ENCODE data around the gene PDCD10. TPM values are rescaled to one million over a fixed set of nuclear protein-coding genes. Genes with fewer than 3 reads are reported as not detected.

Gene PDCD10
- total RNA-seq, 1 donor from 2014 or later, result 48.0 TPM

DNA sequence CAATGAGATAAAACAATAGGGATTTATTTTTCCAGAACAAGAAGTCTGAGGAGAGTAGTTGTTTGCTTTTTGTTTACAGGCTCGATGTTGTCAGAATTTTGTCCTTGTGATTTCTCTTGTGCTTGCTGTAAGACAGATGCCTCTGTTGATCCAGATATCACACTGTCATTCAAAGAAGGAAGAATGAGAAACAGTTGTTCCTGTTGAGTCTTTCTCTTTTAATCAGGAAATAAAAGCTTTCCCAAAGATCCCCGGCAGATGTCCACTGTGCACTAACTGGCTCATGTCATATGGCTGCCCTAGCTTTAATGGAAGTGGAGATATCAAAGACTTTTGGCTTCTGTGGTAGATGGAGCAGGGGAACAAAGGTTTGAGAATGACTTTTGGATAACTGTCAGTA, 7.6 kb upstream of the PDCD10 start:
- no peak for DNase-seq
- Mint-ChIP-seq H3K4me1 (ENCODE audit: low read depth, unreplicated experiment) (peaks cover 14% of the 10 kb centered on the region), H3K36me3 (ENCODE audit: unreplicated experiment) (no peaks in the 10 kb centered on the region), H3K27ac (ENCODE audit: unreplicated experiment) (peak overlapping the region; percentile 82), H3K27me3 (ENCODE audit: unreplicated experiment) (no peaks in the 10 kb centered on the region), H3K4me3 (ENCODE audit: unreplicated experiment) (peak overlapping the region; percentile 30), H3K9me3 (ENCODE audit: unreplicated experiment) (no peaks in the 10 kb centered on the region)
- TF ChIP-seq, protein P1, sequence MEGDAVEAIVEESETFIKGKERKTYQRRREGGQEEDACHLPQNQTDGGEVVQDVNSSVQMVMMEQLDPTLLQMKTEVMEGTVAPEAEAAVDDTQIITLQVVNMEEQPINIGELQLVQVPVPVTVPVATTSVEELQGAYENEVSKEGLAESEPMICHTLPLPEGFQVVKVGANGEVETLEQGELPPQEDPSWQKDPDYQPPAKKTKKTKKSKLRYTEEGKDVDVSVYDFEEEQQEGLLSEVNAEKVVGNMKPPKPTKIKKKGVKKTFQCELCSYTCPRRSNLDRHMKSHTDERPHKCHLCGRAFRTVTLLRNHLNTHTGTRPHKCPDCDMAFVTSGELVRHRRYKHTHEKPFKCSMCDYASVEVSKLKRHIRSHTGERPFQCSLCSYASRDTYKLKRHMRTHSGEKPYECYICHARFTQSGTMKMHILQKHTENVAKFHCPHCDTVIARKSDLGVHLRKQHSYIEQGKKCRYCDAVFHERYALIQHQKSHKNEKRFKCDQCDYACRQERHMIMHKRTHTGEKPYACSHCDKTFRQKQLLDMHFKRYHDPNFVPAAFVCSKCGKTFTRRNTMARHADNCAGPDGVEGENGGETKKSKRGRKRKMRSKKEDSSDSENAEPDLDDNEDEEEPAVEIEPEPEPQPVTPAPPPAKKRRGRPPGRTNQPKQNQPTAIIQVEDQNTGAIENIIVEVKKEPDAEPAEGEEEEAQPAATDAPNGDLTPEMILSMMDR (IDR thresholded peaks at IDR 0.05; ENCODE audit: partially characterized antibody, unreplicated experiment), result no peak

DNA sequence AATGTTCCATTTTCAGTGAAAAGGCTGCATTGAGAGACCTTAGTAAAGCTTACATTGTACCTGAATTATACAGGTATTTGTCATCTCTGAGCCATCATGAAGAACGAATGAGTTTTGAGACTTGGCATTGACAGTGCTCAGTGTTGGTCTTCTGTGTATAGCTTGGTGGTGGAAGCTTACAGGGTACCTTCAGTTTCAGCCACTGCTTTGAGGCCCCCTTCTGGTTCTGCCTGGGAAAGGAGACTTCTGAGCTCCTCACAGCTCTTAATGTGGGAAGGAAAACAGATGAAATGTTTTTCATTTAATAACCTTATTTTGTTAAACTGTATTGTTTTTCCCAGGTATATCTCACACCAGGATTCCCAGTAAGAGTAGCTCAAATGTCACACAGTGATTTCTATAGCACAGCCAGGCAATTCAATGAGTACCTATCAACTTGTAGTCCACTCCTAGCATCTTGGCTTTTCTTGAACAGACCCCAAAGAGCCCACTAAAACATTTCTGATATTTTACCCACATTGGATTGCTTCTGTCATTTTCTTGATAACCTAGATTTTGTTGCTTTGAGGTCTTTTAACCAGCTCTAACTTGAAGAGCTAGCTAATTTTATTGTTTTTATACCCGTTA, 6.4 kb upstream of the PDCD10 start:
- Mint-ChIP-seq H3K4me3 (ENCODE audit: unreplicated experiment) (no peak overlapping the region), H3K27me3 (ENCODE audit: unreplicated experiment) (no peaks in the 10 kb centered on the region), H3K9me3 (ENCODE audit: unreplicated experiment) (peaks cover 2% of the 10 kb centered on the region), H3K36me3 (ENCODE audit: unreplicated experiment) (no peaks in the 10 kb centered on the region), H3K4me1 (ENCODE audit: low read depth, unreplicated experiment) (peaks cover 18% of the 10 kb centered on the region), H3K27ac (ENCODE audit: unreplicated experiment) (peak overlapping the region; percentile 22)
- TF ChIP-seq, protein P1 (IDR thresholded peaks at IDR 0.05; ENCODE audit: partially characterized antibody, unreplicated experiment), result peak; percentile 10
- DNase-seq, result peak; percentile 48

DNA sequence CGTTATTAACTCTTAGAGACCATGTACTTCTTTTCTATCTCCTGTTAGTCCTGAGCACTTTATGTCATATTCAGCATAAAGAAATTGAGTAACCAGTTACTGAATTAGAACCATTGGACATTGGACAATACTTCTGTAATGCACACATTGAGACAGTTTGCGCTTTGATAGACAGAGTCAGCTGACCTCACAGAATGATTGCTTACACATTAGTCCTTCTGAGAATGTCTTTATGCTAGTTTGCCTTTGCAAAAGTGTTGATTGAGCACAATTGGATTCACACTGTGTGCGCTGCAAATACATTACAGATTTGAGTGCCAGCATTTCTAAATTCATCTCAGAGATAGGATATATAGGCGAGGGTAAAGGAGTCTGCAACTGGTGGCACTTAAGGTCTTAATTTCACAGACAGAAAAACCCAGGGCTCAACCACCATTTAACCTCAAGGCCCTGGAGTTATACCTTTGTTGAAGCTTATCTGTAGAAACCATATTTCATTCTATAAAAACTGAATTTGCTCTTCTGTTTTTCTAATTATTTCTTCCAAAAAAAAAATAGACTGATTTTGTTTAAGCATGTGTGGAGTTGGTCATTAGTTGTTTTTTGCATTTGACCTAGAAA, 4.6 kb upstream of the PDCD10 start:
- peaks cover 18% of the 10 kb centered on the region for H3K4me1 Mint-ChIP-seq (ENCODE audit: low read depth, unreplicated experiment)
- H3K27me3 Mint-ChIP-seq (ENCODE audit: unreplicated experiment), result no peaks in the 10 kb centered on the region
- H3K27ac Mint-ChIP-seq (ENCODE audit: unreplicated experiment), result no peak overlapping the region
- peaks cover 2% of the 10 kb centered on the region for H3K9me3 Mint-ChIP-seq (ENCODE audit: unreplicated experiment)
- H3K4me3 Mint-ChIP-seq (ENCODE audit: unreplicated experiment), result no peak overlapping the region
- TF ChIP-seq, protein P1 (IDR thresholded peaks at IDR 0.05; ENCODE audit: partially characterized antibody, unreplicated experiment), result no peak
- no peaks in the 10 kb centered on the region for H3K36me3 Mint-ChIP-seq (ENCODE audit: unreplicated experiment)
- DNase-seq, result no peak

DNA sequence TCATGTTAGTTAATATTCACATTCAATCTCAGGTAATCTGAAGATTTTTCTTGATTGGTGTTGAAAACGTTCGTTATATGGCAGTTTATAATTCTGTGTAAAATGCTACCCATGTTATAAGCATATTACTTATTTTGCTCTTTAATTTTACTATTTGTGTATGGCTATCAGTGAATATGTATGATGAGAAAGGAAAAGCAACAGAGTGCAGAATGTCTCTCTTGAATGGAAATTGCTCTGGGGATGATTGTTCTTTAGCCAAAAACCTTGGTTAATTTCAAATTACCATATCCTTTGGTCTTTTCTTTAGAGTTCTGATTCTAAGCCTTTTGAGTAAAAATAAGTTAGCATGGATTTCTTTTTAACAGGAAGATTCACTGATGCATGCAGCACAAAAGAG, 3.3 kb upstream of the PDCD10 start:
- Mint-ChIP-seq H3K4me1 (ENCODE audit: low read depth, unreplicated experiment) (peaks cover 18% of the 10 kb centered on the region), H3K4me3 (ENCODE audit: unreplicated experiment) (peak overlapping the region; percentile 5), H3K27me3 (ENCODE audit: unreplicated experiment) (no peaks in the 10 kb centered on the region), H3K36me3 (ENCODE audit: unreplicated experiment) (no peaks in the 10 kb centered on the region), H3K27ac (ENCODE audit: unreplicated experiment) (no peak overlapping the region), H3K9me3 (ENCODE audit: unreplicated experiment) (peaks cover 2% of the 10 kb centered on the region)
- DNase-seq, result no peak
- TF ChIP-seq, protein P1 (IDR thresholded peaks at IDR 0.05; ENCODE audit: partially characterized antibody, unreplicated experiment), result no peak

- Mint-ChIP-seq H3K36me3 (ENCODE audit: unreplicated experiment) (no peaks in the 10 kb centered on the region), H3K4me1 (ENCODE audit: low read depth, unreplicated experiment) (peaks cover 19% of the 10 kb centered on the region), H3K27me3 (ENCODE audit: unreplicated experiment) (no peaks in the 10 kb centered on the region), H3K4me3 (ENCODE audit: unreplicated experiment) (no peak overlapping the region), H3K27ac (ENCODE audit: unreplicated experiment) (peak overlapping the region; percentile 6), H3K9me3 (ENCODE audit: unreplicated experiment) (peaks cover 2% of the 10 kb centered on the region)
- no peak for DNase-seq
- TF ChIP-seq, protein P1 (IDR thresholded peaks at IDR 0.05; ENCODE audit: partially characterized antibody, unreplicated experiment), result no peak
Measured at GRCh38 chr3:167736997-167737396, 2.3 kb upstream of the PDCD10 start.

Data from glutamatergic neuron (in vitro differentiated cells).